HG03520 (cell line): Measurements from ENCODE around the gene ADCY9.

Experiments used
- ATAC-seq: cut with Tn5 transposase; IDR thresholded peaks from one replicate; pipeline ENCODE4 v1.9.1; 2021; ENCODE audit warnings: mild to moderate bottlenecking, moderate library complexity; ENCODE audit not compliant: unreplicated experiment

ADCY9 gene

GRCh38 chr16:4008116-4008515 is 108.1 kb downstream of the ADCY9 start:
- no peak for ATAC-seq

- no peak for ATAC-seq
These were observed 109.7 kb downstream of the ADCY9 start for GRCh38 chr16:4006397-4006999.

- no peak for ATAC-seq
These were observed 110.5 kb downstream of the ADCY9 start for GRCh38 chr16:4005731-4006130.

DNA sequence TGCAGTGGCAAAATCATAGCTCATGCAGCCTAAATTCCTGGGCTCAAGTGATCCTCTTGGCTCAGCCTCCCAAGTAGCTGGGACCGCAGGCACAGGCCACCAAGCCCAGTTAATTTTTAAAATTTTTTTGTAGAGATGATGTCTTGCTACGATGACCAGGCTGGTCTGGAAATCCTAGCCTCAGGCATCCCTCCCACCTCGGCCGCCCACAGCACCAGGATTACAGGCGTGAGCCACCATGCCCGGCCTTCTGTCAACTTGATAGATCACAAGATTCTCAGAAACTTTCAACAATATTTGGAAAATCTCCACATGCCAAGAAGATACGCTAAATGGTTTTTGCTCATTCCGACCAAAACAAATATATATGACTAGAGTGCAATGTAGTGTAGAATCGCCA is 111.0 kb downstream of the ADCY9 start:
- ATAC-seq: no peak

DNA sequence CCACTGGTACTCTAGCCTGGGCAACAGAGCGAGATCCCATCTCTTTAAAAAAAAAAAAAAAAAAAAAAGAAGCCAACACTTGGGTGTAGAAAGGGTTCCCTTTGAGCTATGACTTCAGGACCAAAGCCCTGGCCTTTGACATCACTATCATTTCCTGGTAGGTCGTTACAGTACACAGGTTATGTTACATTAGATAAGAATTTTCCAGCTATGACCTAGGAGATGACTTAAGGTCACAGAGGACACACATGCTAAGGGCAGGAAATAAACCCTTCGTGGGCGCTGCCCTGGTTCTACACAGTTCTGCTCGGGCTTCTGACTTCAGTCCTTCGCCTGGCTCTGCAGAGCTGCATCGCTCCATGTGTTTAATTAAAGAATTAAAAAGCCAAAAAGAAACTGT is 112.0 kb downstream of the ADCY9 start:
- no peak for ATAC-seq

GRCh38 chr16:4003576-4003975 is 112.7 kb downstream of the ADCY9 start:
- ATAC-seq: no peak

DNA sequence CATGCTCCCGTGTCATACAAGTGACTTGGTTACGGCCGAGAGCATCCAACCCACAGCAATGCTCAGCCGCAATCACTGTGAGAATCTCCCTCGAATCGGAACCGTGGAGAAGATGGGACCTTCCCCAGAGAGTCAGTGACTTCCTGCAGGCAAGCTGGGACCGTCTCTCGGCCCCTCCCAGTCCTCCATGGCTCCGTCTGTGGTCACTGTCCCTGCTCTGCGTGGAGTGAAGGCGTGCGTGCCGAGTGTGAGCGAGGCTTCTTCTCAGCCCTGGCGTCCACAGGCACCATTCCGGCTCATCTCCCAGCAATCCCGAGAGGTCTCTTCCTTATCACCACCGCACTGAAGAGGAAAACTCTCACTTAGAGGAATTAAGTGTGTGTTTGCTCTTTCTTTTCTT is 113.1 kb downstream of the ADCY9 start:
- no peak for ATAC-seq

- ATAC-seq: no peak
These were observed 114.1 kb downstream of the ADCY9 start for GRCh38 chr16:4002121-4002520.

GRCh38 chr16:3999479-4000325 is 116.5 kb downstream of the ADCY9 start:
- no peak for ATAC-seq

- ATAC-seq: no peak
These were observed 117.3 kb downstream of the ADCY9 start for GRCh38 chr16:3998793-3999478.

- no peak for ATAC-seq
These were observed 118.9 kb downstream of the ADCY9 start for GRCh38 chr16:3997231-3997841.

GRCh38 chr16:3995001-3995400 is 121.2 kb downstream of the ADCY9 start:
- no peak for ATAC-seq

DNA sequence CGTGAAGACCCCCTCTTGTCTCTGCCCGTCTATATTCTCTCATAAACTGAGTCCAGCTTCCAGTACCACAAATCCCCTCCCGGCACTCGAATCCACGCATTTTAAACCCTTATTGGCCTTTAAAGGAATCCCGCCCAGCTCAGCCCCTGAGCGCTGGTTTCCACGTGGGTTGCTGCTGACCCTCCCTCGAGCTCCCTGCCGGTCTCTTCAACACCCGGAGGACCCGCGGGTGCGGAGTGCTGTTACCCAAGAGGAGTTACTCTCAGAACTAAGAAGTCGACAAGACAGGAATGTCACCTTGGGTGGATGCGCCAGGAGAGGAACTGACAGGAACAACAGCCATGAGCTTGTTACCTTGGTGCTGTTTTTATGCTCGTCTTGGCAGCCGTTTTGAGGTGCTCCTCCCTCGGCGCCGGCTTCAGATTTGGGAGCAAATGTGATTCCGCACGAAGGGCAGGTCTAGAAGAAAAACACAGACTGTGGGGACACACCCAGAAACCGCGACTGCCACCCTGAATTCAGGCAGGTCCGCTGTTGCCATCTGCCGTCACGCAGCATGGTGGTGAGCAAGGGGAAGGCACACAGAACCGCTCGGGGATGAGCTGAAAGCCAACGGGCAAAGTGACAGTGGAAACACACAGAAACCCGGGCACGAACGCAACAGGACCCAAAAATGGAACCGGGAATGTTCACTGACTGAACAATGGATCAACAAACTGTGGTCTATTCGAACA is 123.0 kb downstream of the ADCY9 start:
- no peak for ATAC-seq

DNA sequence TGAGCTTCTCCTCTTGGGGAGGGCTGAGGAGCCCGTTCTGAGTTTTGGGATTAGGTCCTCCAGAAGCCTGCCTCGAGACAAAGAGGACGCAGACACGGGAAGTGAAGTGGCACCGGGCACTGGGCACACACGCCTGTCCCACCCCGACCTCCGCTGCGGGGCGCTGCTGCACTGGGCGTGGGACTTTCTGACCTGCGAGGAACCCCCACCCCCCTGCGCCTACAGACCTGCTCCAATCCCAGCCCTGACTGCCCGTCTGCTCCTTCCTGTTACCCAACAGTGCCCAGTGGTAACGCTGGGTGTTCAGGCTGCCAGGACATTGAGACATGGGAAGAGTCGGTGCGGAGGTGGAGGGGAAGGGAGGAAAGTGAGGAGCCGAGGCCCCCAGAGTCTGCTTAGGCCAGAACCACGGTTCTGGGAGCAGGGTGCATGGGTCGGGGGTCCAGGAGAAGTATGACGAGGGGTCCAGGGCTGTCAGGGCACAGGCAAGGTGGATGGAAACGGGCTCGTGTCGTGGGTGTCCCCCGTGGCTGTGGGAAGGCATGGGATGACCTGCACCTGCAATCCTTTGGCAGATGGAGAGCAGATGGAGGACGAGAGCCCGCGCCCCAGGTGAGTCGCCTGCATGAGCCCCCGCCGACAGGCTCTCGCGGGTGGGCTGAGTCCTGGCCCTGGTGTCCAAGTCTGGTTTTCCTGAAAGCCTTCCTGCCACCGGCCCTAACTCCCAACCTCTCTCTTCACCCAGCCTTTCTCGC is 123.8 kb downstream of the ADCY9 start:
- ATAC-seq: no peak

GRCh38 chr16:3988824-3989223 is 127.4 kb downstream of the ADCY9 start:
- ATAC-seq: no peak

- ATAC-seq: no peak
These were observed 128.2 kb downstream of the ADCY9 start for GRCh38 chr16:3988011-3988410.

DNA sequence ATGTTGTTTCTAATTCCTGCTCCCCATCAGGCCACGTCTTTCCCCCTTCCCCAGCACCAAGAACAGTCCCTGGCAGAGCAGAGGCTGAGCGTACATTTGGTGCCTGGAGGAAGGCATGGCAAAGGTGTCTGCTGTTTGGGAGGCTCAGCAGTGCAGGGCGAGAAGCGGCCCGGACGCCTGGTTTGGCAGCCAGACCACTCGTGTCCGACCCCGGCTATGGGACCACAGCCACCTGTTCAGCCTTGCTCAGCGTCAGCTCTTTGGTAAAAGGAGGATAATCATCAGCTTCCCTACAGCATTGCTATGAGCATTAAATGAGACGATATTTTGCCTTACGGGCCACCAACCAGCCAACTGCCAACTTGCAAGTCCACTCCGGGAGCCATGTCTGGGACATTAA is 129.0 kb downstream of the ADCY9 start:
- ATAC-seq: no peak

DNA sequence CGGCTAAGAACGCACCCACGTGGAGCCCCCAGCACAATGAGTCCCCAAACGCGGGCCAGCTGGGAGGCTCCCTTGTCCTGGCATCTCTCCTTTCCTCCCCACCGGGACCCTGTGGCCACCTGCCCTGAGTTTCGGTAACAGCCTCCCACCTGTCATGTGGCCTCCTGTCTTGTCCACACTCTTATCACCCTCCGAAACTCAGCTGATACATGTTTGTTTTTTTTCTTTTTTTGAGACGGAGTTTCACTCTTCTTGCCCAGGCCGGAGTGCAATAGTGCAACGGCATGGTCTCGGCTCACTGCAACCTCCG is 130.1 kb downstream of the ADCY9 start:
- ATAC-seq: no peak

GRCh38 chr16:3984111-3985060 is 131.9 kb downstream of the ADCY9 start:
- no peak for ATAC-seq
